Lower leg skin (tissue), 3 donors: ENCODE measurements around the gene UBR4.

ENCODE experiments used
- CTCF ChIP-seq, 3 donors: fragments of 450-650 bp; IDR thresholded peaks; one replicate each; pipeline ENCODE4 v1.5.1; 2016; ENCODE audit warnings: antibody characterized with exemption in 3 of 3, mild to moderate bottlenecking in 3 of 3, moderate library complexity in 2 of 3
- POLR2A ChIP-seq, 2 donors: fragments of 450-650 bp; IDR thresholded peaks; one replicate each; pipeline ENCODE4 v1.6.1; 2016 to 2017; ENCODE audit warnings: antibody characterized with exemption in 2 of 2, mild to moderate bottlenecking in 1 of 2, moderate library complexity in 1 of 2

GRCh38 chr1:19063122-19063521 lies 146.9 kb downstream of the UBR4 start:
- TF ChIP-seq CTCF (IDR thresholded peaks at IDR 0.05): no peak
- TF ChIP-seq POLR2A (IDR thresholded peaks at IDR 0.05): no peak
